HEK293 (cell line): ENCODE results near the gene FKRP.
A peak's percentile ranks its signal among the peaks of the same experiment; 100 is the strongest.

Source experiments
- BCL11A ChIP-seq: fragments of 450-650 bp; formaldehyde crosslinking; IDR thresholded peaks from 2 replicates; pipeline ENCODE4 v1.5.1; 2016; ENCODE audit warnings: low read depth, missing biosample characterization, missing genetic modification characterization
- FEZF1 ChIP-seq: fragments of 450-650 bp; formaldehyde crosslinking; IDR thresholded peaks from 2 replicates; pipeline ENCODE4 v1.5.1; 2016; ENCODE audit warnings: missing biosample characterization, missing genetic modification characterization
- GLIS2 ChIP-seq: fragments of 450-650 bp; formaldehyde crosslinking; IDR thresholded peaks from 2 replicates; pipeline ENCODE4 v1.5.1; 2016; ENCODE audit warnings: missing biosample characterization, missing genetic modification characterization
- HIC1 ChIP-seq: fragments of 450-650 bp; formaldehyde crosslinking; IDR thresholded peaks from 2 replicates; pipeline ENCODE4 v1.5.1; 2016; ENCODE audit warnings: missing biosample characterization, missing genetic modification characterization
- INSM2 ChIP-seq: fragments of 450-650 bp; formaldehyde crosslinking; IDR thresholded peaks from 2 replicates; pipeline ENCODE4 v1.5.1; 2016; ENCODE audit warnings: missing biosample characterization, missing genetic modification characterization
- KLF9 ChIP-seq: fragments of 450-650 bp; formaldehyde crosslinking; IDR thresholded peaks from 2 replicates; pipeline ENCODE4 v1.5.1; 2016; ENCODE audit warnings: missing biosample characterization, missing genetic modification characterization, low read depth
- SETDB1 ChIP-seq: IDR thresholded peaks from one replicate; pipeline ENCODE4 v1.6.1; 2017; ENCODE audit warnings: mild to moderate bottlenecking, low read length, moderate library complexity, mixed read lengths; ENCODE audit not compliant: insufficient read length
- SP2 ChIP-seq: fragments of 450-650 bp; formaldehyde crosslinking; IDR thresholded peaks from 2 replicates; pipeline ENCODE4 v1.5.1; 2016; ENCODE audit warnings: missing biosample characterization, missing genetic modification characterization
- ZBTB17 ChIP-seq: fragments of 450-650 bp; formaldehyde crosslinking; IDR thresholded peaks from 2 replicates; pipeline ENCODE4 v1.5.1; 2016; ENCODE audit warnings: missing biosample characterization, missing genetic modification characterization
- ZFP37 ChIP-seq: fragments of 450-650 bp; formaldehyde crosslinking; IDR thresholded peaks from 2 replicates; pipeline ENCODE4 v1.5.1; 2016; ENCODE audit warnings: missing biosample characterization, missing genetic modification characterization
- ZNF19 ChIP-seq: fragments of 450-650 bp; formaldehyde crosslinking; IDR thresholded peaks from 2 replicates; pipeline ENCODE4; 2016; ENCODE audit warnings: missing biosample characterization, missing genetic modification characterization, low read depth
- ZNF223 ChIP-seq: fragments of 450-650 bp; formaldehyde crosslinking; IDR thresholded peaks from 2 replicates; pipeline ENCODE4 v1.5.1; 2016; ENCODE audit warnings: missing biosample characterization, missing genetic modification characterization
- ZNF394 ChIP-seq: fragments of 450-650 bp; formaldehyde crosslinking; IDR thresholded peaks from 2 replicates; pipeline ENCODE4 v1.5.1; 2016; ENCODE audit warnings: missing biosample characterization, missing genetic modification characterization, mild to moderate bottlenecking, moderate library complexity, borderline replicate concordance
- ZNF510 ChIP-seq: fragments of 450-650 bp; formaldehyde crosslinking; IDR thresholded peaks from 2 replicates; pipeline ENCODE4 v1.5.1; 2018; ENCODE audit warnings: mild to moderate bottlenecking, missing genetic modification characterization, missing biosample characterization; ENCODE audit not compliant: insufficient replicate concordance
- ZNF530 ChIP-seq: fragments of 450-650 bp; formaldehyde crosslinking; IDR thresholded peaks from 2 replicates; pipeline ENCODE4 v1.5.1; 2016; ENCODE audit warnings: low read depth, missing biosample characterization, missing genetic modification characterization
- ZNF561 ChIP-seq: fragments of 450-650 bp; IDR thresholded peaks from 2 replicates; pipeline ENCODE4 v1.5.1; 2018; ENCODE audit warnings: missing biosample characterization, missing genetic modification characterization, borderline replicate concordance
- ZNF600 ChIP-seq: fragments of 450-650 bp; formaldehyde crosslinking; IDR thresholded peaks from 2 replicates; pipeline ENCODE4 v1.5.1; 2016; ENCODE audit warnings: missing biosample characterization, missing genetic modification characterization
- ZNF707 ChIP-seq: fragments of 450-650 bp; formaldehyde crosslinking; IDR thresholded peaks from 2 replicates; pipeline ENCODE4 v1.5.1; 2016; ENCODE audit warnings: missing biosample characterization, missing genetic modification characterization
- ZNF747 ChIP-seq: fragments of 450-650 bp; formaldehyde crosslinking; IDR thresholded peaks from 2 replicates; pipeline ENCODE4 v1.5.1; 2016; ENCODE audit warnings: missing biosample characterization, missing genetic modification characterization
- ZNF76 ChIP-seq: fragments of 450-650 bp; formaldehyde crosslinking; IDR thresholded peaks from 2 replicates; pipeline ENCODE4; 2016; ENCODE audit warnings: low read depth, missing biosample characterization, missing genetic modification characterization, borderline replicate concordance
- ZSCAN18 ChIP-seq: fragments of 450-650 bp; formaldehyde crosslinking; IDR thresholded peaks from 2 replicates; pipeline ENCODE4 v1.5.1; 2016; ENCODE audit warnings: missing biosample characterization, missing genetic modification characterization
- ZXDB ChIP-seq: fragments of 450-650 bp; formaldehyde crosslinking; IDR thresholded peaks from 2 replicates; pipeline ENCODE4 v1.5.1; 2016; ENCODE audit warnings: missing biosample characterization, missing genetic modification characterization
- TF ChIP-seq, protein P1 (sequence below): fragments of 450-650 bp; formaldehyde crosslinking; conservative IDR thresholded peaks from 2 replicates; pipeline ENCODE4 v1.5.1; 2016; ENCODE audit warnings: low read depth, missing biosample characterization, missing genetic modification characterization
- TF ChIP-seq, protein P2 (sequence below): fragments of 450-650 bp; formaldehyde crosslinking; IDR thresholded peaks from 2 replicates; pipeline ENCODE4 v1.5.1; 2016; ENCODE audit warnings: missing biosample characterization, missing genetic modification characterization
- TF ChIP-seq, protein P3 (sequence below): fragments of 450-650 bp; formaldehyde crosslinking; IDR thresholded peaks from 2 replicates; pipeline ENCODE4 v1.5.1; 2016; ENCODE audit warnings: missing biosample characterization, missing genetic modification characterization
- TF ChIP-seq, protein P4 (sequence below): fragments of 450-650 bp; formaldehyde crosslinking; IDR thresholded peaks from 2 replicates; pipeline ENCODE4 v1.5.1; 2016; ENCODE audit warnings: missing biosample characterization, missing genetic modification characterization

The FKRP gene

GRCh38 chr19:46786236-46787039 lies 40.6 kb downstream of the FKRP start (continued):
- TF ChIP-seq ZSCAN18 (peak; percentile 13; the same call in 1 of the 2 replicates), KLF9 (tag by site-specific recombination) (peak; percentile 96), HIC1 (tag by site-specific recombination) (peak; percentile 33; the same call in 1 of the 2 replicates), ZNF19 (tag by site-specific recombination) (no peak), GLIS2 (tag by site-specific recombination) (peak; percentile 97), ZNF394 (tag by site-specific recombination) (peak; percentile 99), ZNF223 (tag by site-specific recombination) (peak; percentile 95), ZNF600 (tag by site-specific recombination) (peak; percentile 91), BCL11A (peak; percentile 20; the same call in 1 of the 2 replicates), INSM2 (0 out of 2 replicates have a peak, but pooled peaks have one; percentile 19), ZNF747 (tag by site-specific recombination) (no peak), ZNF510 (tag by site-specific recombination) (no peak), ZBTB17 (tag by site-specific recombination) (peak; percentile 71; the same call in 1 of the 2 replicates), ZNF707 (no peak), SETDB1 (no peak), ZNF76 (tag by site-specific recombination) (peak; percentile 42; the same call in 1 of the 2 replicates), SP2 (tag by site-specific recombination) (peak; percentile 73), ZXDB (tag by site-specific recombination) (peak; percentile 56; the same call in 1 of the 2 replicates), ZFP37 (0 out of 2 replicates have a peak, but pooled peaks have one; percentile 10), ZNF561 (peak; percentile 48), FEZF1 (tag by site-specific recombination) (peak; percentile 66), ZNF530 (tag by site-specific recombination) (no peak)
- TF ChIP-seq, protein P1, sequence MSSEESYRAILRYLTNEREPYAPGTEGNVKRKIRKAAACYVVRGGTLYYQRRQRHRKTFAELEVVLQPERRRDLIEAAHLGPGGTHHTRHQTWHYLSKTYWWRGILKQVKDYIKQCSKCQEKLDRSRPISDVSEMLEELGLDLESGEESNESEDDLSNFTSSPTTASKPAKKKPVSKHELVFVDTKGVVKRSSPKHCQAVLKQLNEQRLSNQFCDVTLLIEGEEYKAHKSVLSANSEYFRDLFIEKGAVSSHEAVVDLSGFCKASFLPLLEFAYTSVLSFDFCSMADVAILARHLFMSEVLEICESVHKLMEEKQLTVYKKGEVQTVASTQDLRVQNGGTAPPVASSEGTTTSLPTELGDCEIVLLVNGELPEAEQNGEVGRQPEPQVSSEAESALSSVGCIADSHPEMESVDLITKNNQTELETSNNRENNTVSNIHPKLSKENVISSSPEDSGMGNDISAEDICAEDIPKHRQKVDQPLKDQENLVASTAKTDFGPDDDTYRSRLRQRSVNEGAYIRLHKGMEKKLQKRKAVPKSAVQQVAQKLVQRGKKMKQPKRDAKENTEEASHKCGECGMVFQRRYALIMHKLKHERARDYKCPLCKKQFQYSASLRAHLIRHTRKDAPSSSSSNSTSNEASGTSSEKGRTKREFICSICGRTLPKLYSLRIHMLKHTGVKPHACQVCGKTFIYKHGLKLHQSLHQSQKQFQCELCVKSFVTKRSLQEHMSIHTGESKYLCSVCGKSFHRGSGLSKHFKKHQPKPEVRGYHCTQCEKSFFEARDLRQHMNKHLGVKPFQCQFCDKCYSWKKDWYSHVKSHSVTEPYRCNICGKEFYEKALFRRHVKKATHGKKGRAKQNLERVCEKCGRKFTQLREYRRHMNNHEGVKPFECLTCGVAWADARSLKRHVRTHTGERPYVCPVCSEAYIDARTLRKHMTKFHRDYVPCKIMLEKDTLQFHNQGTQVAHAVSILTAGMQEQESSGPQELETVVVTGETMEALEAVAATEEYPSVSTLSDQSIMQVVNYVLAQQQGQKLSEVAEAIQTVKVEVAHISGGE (tag by site-specific recombination), result peak; percentile 50; the same call in 1 of the 2 replicates
- TF ChIP-seq, protein P2, sequence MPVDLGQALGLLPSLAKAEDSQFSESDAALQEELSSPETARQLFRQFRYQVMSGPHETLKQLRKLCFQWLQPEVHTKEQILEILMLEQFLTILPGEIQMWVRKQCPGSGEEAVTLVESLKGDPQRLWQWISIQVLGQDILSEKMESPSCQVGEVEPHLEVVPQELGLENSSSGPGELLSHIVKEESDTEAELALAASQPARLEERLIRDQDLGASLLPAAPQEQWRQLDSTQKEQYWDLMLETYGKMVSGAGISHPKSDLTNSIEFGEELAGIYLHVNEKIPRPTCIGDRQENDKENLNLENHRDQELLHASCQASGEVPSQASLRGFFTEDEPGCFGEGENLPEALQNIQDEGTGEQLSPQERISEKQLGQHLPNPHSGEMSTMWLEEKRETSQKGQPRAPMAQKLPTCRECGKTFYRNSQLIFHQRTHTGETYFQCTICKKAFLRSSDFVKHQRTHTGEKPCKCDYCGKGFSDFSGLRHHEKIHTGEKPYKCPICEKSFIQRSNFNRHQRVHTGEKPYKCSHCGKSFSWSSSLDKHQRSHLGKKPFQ (tag by site-specific recombination), result peak; percentile 94
- TF ChIP-seq, protein P3, sequence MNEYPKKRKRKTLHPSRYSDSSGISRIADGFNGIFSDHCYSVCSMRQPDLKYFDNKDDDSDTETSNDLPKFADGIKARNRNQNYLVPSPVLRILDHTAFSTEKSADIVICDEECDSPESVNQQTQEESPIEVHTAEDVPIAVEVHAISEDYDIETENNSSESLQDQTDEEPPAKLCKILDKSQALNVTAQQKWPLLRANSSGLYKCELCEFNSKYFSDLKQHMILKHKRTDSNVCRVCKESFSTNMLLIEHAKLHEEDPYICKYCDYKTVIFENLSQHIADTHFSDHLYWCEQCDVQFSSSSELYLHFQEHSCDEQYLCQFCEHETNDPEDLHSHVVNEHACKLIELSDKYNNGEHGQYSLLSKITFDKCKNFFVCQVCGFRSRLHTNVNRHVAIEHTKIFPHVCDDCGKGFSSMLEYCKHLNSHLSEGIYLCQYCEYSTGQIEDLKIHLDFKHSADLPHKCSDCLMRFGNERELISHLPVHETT (tag by site-specific recombination), result no peak
- TF ChIP-seq, protein P4, sequence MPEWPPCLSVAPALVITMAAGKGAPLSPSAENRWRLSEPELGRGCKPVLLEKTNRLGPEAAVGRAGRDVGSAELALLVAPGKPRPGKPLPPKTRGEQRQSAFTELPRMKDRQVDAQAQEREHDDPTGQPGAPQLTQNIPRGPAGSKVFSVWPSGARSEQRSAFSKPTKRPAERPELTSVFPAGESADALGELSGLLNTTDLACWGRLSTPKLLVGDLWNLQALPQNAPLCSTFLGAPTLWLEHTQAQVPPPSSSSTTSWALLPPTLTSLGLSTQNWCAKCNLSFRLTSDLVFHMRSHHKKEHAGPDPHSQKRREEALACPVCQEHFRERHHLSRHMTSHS, result no peak
